ENCODE data around the gene DBP.
A peak's percentile ranks its signal among the peaks of the same experiment; 100 is the strongest.
"Not testable (repeated sequence)": the region's sequence is repeated elsewhere in the genome, so short reads cannot be mapped to it uniquely, and the experiment has no call there.

Gene DBP

DNA sequence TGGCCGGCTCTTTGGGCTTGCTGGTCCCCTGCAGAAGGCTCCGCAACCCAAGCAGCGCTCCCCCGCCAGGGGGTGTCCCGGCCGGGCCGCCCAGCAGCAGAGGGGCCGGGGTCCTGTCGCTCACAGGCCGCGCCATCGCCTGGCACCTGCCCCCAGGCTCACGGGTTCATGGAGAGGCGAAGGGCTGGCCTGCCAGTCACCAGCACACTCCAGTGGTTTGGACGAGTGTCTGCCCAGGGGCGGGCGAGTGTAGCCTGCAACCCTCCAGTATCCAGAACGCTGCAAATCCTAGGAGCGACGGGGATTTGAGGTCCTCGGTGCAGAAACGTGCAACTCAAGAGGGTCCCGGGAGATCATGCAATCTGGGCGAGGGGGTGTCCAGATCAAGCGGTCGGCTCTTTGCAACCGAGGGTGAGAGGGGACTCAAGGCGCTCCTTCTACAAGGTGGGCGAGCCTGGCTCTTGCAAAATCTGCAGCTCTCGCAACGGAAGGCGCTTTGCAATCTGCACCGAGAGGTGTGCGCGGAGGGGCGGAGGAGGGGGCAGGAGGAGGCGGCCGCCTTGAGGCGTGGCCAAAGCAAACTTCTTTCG, at the start of gene DBP:
Gene DBP, minus strand, starts transcription at position 521 of the 590 bp plus-strand sequence. Its CDS starts 385 bp downstream, at position 136.
- no peak for DNase-seq (ENCODE audit: low read depth in 2 of 2)

DNA sequence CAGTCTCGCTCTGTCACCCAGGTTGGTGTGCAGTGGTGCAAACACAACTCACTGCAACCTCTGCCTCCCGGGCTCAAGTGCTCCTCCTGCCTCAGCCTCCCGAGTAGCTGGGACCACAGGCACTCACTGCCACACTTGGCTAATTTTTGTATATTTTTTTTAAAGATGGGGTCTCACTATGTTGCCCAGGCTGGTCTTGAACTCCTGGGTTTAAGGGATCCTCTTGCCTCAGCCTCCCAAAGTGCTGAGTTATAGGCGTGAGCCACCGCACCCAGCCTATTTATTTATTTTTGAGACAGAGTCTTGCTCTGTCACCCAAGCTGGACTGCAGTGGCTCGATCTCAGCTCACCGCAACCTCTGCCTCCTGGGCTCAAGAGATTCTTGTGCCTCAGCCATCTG, 49.5 kb upstream of the DBP start:
- not testable (repeated sequence) for DNase-seq (ENCODE audit: low read depth in 2 of 2)

- no peak for DNase-seq (ENCODE audit: low read depth in 2 of 2)
Observed at GRCh38 chr19:48686088-48686487, 48.9 kb upstream of the DBP start.

DNA sequence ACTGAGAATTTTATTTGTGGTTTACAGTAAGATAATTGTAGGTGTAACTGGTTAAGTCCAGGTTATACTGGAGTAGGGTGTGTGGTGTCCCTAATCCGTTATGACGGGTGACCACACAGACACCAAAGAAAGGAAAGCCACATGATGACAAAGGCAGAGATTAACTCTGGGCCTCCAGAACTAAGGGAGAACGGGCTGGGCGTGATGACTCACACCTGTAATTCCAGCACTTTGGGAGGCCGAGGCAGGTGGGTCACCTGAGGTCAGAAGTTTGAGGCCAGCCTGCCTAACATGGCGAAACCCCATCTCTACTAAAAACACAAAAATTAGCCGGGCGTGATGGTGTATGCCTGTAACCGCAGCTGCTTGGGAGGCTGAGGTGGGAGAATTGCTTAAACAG, 48.4 kb upstream of the DBP start:
- DNase-seq (ENCODE audit: low read depth in 2 of 2): no peak

DNA sequence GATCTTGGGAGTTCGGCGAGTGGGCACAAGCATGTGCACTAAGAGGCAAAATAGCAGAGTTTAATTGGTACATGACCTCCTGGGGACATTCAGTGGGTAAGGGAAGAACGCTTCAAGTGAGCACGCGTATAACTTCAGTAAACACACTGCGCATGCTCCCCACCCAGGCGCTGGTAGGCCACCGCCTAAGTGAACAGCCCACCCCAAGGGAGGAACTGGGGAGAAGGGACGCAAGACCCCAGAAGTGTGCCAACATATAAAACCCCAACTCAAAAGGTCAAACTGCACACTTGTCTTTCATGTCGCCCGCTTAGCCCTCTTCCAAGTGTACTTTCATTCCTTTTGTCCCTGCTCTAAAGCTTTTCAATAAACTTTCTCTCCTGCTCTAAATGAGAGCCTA, 46.2 kb upstream of the DBP start:
- DNase-seq (ENCODE audit: low read depth in 2 of 2): peak in 1 of 2 donors; percentile 29

GRCh38 chr19:48681127-48681470, 43.9 kb upstream of the DBP start:
- DNase-seq (ENCODE audit: low read depth in 2 of 2): no peak

DNA sequence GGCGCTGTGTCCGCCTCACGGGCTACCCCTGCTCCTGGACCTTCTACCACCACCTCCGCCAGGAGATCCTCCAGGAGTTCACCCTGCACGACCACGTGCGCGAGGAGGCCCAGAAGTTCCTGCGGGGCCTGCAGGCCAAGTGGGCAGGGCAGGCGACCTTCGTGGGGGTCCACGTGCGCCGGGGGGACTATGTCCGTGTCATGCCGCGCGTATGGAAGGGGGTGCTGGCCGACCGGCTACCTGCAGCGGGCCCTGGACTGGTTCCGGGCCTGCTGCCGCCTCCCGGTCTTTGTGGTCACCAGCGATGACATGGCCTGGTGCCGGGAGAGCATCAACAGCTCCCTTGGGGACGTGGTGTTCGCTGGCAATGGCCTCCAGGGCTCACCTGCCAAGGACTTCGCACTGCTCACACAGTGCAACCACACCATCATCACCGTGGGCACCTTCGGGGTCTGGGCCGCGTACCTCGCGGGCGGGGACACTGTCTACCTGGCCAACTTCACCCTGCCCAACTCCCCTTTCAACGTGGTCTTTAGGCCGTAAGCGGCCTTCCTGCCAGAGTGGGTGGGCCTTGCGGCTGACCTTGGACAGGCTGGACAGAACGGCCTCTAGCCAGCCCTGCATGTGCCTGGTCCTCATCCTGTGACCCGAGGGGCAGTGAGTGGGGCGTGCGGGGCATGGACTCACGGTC, 43.4 kb upstream of the DBP start:
- DNase-seq (ENCODE audit: low read depth in 2 of 2): no peak

DNA sequence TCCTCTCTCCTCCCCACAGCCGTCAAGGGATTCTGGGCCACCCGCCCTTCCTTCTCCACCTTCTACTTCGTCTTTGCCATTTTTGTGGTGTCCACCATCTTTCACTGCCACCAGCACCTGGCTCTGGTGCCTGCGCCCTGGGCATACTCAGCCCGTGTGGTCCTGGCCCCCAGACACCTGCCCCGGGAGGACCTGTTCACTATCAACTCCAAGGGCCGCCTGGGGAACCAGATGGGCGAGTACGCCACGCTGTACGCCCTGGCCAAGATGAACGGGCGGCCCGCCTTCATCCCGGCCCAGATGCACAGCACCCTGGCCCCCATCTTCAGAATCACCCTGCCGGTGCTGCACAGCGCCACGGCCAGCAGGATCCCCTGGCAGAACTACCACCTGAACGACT, 42.8 kb upstream of the DBP start:
- DNase-seq (ENCODE audit: low read depth in 2 of 2): not testable (repeated sequence)

GRCh38 chr19:48678201-48678600, 41.0 kb upstream of the DBP start:
- no peak for DNase-seq (ENCODE audit: low read depth in 2 of 2)

- DNase-seq (ENCODE audit: low read depth in 2 of 2): no peak
Observed at GRCh38 chr19:48676887-48677286, 39.7 kb upstream of the DBP start.

DNA sequence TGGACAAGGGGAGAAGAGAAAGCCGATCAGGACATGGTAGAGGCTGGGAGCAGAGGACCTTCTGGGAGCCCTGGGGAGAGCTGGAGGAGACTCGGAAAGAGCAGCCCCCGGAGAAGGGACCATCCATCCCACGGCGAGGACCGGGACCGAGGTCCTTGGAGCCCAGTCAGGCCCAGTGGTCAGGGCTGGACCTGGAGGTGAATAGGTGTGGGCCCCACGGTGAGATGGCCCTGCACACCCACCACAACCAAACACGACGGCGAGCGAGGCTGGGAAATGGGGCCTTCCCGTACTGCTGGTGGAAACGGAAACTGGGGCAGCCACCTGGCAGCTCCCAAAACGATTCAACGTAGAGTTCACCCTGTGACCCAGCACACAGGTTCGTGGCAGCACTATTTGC, 39.3 kb upstream of the DBP start:
- DNase-seq (ENCODE audit: low read depth in 2 of 2): no peak

DNA sequence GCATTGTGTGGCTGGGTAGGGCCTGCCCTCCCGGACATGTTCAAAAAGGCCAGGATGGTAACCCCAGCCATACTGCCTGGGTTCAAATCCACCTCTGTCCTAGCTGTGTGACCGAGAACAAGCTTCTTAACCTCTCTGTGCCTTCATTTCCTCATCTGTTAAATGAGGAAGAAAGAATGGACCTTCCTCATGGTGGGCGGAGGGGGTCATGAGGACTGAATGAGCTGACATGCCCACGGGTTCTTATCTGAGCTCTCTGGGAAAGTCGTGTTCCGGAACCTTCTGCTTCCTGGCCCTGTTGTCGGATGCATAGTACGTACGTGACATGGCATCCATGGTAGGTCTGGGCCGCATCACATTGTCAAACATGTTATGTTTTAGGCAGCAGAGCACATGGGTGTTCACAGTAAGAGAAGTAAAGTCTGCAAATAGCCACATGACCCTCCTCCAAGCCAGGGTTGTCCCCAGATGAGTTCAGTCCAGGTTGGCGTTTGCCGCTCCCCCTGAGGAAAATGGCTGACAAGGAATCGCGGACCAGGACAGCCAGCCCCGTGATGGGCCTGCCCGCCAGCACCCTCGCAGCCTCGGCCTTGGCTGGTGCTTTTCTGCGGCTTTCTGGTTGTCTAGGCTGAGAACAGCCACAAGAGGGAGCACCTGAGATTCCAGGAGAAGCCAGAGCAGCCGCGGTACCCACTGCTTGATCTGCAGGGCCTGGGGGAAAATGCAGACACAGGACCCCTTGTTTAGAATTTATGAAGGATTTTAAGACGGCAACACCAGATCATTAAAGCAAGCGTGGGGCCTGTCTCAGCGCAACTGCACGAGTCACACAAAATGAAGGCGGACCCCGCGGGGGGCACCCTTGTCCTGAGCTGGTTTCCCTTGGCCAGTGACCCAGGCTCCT, 38.0 kb upstream of the DBP start:
- DNase-seq (ENCODE audit: low read depth in 2 of 2): peak; percentile 53 to 71

DNA sequence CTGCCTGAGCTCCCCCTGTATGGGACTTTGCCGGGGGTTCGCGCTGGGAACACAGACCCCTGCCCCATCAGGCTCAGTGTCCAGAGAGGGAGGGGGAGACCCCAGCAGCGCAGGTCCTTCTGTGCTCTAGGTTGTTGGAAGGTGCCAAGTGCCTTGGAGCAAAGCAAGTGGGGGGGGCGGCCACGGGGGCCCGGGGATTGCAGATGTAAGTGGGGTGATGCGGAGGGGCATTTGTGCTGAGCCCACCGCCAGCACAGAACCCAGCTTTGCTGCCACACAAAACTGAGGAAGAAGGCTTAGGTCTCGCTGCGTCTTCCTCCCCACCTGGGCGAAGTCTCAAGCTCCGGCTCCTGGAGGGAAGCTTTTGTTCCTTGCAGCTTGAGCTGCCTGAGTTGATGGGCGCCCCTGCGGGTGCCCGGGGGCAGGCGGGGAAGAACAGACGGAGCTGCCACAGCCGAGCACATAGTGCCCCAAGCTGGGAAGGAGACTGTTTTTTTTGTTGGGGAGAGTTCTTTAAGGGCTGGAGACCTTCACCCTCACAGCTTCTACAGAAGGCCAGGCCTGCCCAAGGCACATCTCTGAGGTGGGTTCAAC, 37.1 kb upstream of the DBP start:
- no peak for DNase-seq (ENCODE audit: low read depth in 2 of 2)

DNA sequence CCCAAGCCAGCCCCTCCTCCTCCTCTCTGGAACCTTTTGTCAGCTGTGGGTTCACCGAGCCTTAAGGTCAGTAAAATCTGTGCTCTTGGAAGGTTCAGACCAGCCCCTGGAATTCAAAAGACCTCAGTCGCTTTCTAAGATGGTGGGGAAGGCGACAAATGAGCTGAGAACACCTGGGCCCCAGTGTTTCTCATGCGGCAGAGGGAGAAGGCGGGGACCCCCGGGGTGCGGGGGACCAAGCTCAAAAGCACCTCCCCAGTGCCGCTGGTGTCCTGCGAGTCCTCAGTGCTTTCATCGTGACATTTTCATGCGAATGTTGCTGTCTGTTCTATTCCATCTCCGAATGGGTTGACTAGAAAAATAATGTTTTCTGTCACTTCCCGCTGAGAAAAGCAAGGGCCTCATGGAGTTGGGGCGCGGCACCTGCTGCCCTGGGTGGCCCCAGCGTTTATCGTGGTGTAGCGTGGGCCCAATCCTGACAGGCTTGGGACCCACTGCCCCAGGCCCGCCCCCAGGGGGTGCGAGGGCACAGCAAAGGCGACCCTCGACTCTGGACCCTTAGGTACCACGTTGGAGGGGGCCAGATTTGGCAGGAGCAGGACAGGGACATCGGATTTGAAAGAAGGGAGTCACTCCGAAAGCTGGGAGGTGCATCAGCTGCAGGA, 36.4 kb upstream of the DBP start:
- DNase-seq (ENCODE audit: low read depth in 2 of 2): no peak

GRCh38 chr19:48672994-48673393, 35.8 kb upstream of the DBP start, which contains the start of gene NTN5:
Gene NTN5 (minus strand): TSS chr19:48673017. CDS start chr19:48670986, 2,031 bp downstream.
- DNase-seq (ENCODE audit: low read depth in 2 of 2): no peak

DNA sequence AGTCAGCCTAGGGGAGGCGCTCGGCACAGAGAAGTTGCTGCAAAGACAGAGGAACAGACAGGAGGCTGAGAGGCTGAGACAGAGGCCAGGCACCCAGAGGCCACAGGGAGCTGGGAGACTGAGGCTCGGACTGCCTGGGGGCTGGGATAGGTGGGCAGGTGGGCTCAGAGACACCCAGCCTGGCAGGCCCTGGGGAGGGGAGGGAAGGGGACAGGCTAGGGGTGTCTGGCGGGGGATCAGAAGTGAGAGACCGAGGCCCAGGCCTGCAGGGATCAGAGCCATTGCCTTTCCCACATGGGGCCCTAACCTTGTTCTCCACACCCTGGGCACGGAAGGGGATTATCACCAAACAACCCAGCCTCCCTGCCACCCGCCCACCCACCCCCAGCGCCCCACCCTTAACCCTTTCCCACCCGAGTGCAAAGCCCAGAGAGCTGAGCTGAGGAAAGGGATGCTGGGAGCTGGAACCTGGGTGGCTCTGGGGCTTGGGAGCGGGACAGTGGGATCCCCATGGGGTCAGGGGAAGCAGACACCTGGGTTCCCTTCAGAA, 34.3 kb upstream of the DBP start:
- DNase-seq (ENCODE audit: low read depth in 2 of 2): no peak

DNA sequence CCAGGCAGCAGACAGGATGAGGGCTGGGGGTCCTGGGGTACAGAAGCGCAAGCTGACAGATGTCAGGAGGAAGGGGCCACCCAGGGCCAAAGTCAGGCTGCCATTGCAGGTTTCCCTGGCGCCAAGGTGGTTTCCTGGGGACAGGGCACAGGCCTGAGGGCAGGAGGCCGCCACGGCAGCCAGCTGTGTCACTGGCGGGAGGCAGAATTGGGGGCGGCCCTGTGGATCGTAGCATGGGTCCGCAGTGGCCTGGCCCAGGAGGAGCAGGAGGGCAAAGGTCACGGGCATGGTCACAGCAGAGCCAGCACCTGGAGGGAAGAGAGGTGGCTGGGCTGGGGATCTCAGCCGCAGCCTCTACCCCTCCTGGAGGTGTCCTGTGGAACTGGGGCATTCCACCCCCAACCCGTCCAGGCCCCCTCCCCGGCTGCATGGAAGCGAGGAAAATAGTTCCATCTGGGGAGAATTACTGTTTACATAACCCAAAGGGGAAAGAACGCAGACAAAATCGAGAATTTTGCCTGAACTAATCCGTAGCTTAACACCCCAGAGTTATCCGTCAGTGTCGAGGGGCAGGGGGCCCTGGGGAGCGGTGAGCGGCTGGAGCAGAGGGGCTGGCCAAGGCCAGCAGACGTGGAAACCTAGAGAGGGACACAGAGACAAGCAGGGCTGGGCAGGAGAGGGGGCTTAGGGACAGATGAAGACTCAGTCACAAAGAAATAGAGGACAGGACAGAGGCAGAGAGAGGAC, 33.7 kb upstream of the DBP start:
- DNase-seq (ENCODE audit: low read depth in 2 of 2): no peak

GRCh38 chr19:48669903-48670668, 32.9 kb upstream of the DBP start:
- no peak for DNase-seq (ENCODE audit: low read depth in 2 of 2)

- DNase-seq (ENCODE audit: low read depth in 2 of 2): no peak
Observed at GRCh38 chr19:48668761-48669160, 31.6 kb upstream of the DBP start.

- no peak for DNase-seq (ENCODE audit: low read depth in 2 of 2)
Observed at GRCh38 chr19:48668332-48668731, 31.2 kb upstream of the DBP start.
